GM12878 (cell line): ENCODE results near the gene IGSF23. TPM values are rescaled to one million over a fixed set of nuclear protein-coding genes. Genes with fewer than 3 reads are reported as not detected.
"Not testable (repeated sequence)": the region's sequence is repeated elsewhere in the genome, so short reads cannot be mapped to it uniquely, and the experiment has no call there.

Experiments used
- ATAC-seq: fragments of 200-7000 bp; cut with Tn5 transposase; 3 replicates; pipeline ENCODE4 v1.9.1; 2020; ENCODE audit warnings: mild to moderate bottlenecking, moderate library complexity
- BruUV-seq: library from RNA; stranded (reverse); fragments of 400-500 nt; replicated peaks from 2 replicates; lab custom pipeline; 2021; lab: Mats Ljungman, UMichigan
- CTCF ChIA-PET: fragments of 300-600 bp; sonication (Branson Sonifier 250); formaldehyde crosslinking; extraction: SDS; loops from one replicate; lab custom pipeline; 2021; ENCODE audit warnings: inconsistent platforms; lab: Yijun Ruan, JAX
- POLR2A ChIA-PET: fragments of 350-600 bp; formaldehyde crosslinking; extraction: SDS; loops from one replicate; lab custom pipeline; 2021; ENCODE audit warnings: inconsistent platforms; lab: Charles Lee
- RAD21 ChIA-PET: fragments of 300-600 bp; sonication (Branson Sonifier 250); formaldehyde crosslinking; loops from one replicate; lab custom pipeline; 2023; ENCODE audit warnings: antibody characterized with exemption; ENCODE audit not compliant: unreplicated experiment; lab: Charles Lee
- SMC1A ChIA-PET: fragments of 300-600 bp; sonication (Branson Sonifier 250); formaldehyde crosslinking; loops from one replicate; lab custom pipeline; 2023; ENCODE audit not compliant: unreplicated experiment, uncharacterized antibody; lab: Charles Lee
- DNase-seq: peaks from one replicate; pipeline ENCODE4 v3.0.0-alpha.2; 2011; ENCODE audit warnings: low read depth, low spot score
- FAIRE-seq: peaks from 3 replicates; lab custom pipeline; 2011; peaks lifted over from hg19 to GRCh38; lab: Jason Lieb, UNC
- H2AFZ ChIP-seq: 2 replicates; pipeline ENCODE4 v1.6.0; 2011; ENCODE audit warnings: low read depth, low read length, control low read depth; ENCODE audit not compliant: control insufficient read depth
- H3K27ac ChIP-seq: 2 replicates; pipeline ENCODE4 v1.5.1; 2011; ENCODE audit warnings: control low read depth; ENCODE audit not compliant: control insufficient read depth, insufficient read depth
- H3K27me3 ChIP-seq, 2 experiments: replicated peaks in 1 of 2; 2 replicates each; pipeline versions ENCODE4 v1.6.0 to v1.6.1; 2011; ENCODE audit warnings: low read length in 1 of 2; ENCODE audit not compliant: control insufficient read depth in 2 of 2, insufficient read depth in 2 of 2
- H3K36me3 ChIP-seq, 2 experiments: 2 replicates each; pipeline ENCODE4 v1.5.1; 2011; ENCODE audit warnings: low read length in 1 of 2; ENCODE audit not compliant: control insufficient read depth in 2 of 2, insufficient read depth in 2 of 2
- H3K4me1 ChIP-seq: 2 replicates; pipeline ENCODE4 v1.6.1; 2011; ENCODE audit warnings: mild to moderate bottlenecking, low read length, moderate library complexity, mixed read lengths; ENCODE audit not compliant: control insufficient read depth, insufficient read depth
- H3K4me2 ChIP-seq: 2 replicates; pipeline ENCODE4 v1.6.0; 2011; ENCODE audit warnings: control low read depth; ENCODE audit not compliant: control insufficient read depth, insufficient read depth
- H3K4me3 ChIP-seq: fragments of 200-600 bp; sonication (generic); 2 replicates; pipeline ENCODE4 v1.5.1; 2016
- H3K79me2 ChIP-seq: 2 replicates; pipeline ENCODE4 v1.6.0; 2011; ENCODE audit warnings: low read length; ENCODE audit not compliant: control insufficient read depth, insufficient read depth
- H3K9ac ChIP-seq: 2 replicates; pipeline ENCODE4 v1.8.0; 2011; ENCODE audit warnings: low read length, control low read depth, mixed read lengths; ENCODE audit not compliant: control insufficient read depth, insufficient read depth
- H3K9me3 ChIP-seq: replicated peaks from 3 replicates; pipeline ENCODE4 v1.5.1; 2011; ENCODE audit warnings: mild to moderate bottlenecking, low read length; ENCODE audit not compliant: control insufficient read depth, insufficient read depth
- H4K20me1 ChIP-seq: 2 replicates; pipeline ENCODE4 v1.6.0; 2011; ENCODE audit not compliant: control insufficient read depth, insufficient read depth
- BMI1 ChIP-seq: fragments of 450-650 bp; IDR thresholded peaks from 2 replicates; pipeline ENCODE4 v1.6.1; 2016; ENCODE audit warnings: mild to moderate bottlenecking, moderate library complexity, borderline replicate concordance
- MEF2B ChIP-seq: fragments of 450-650 bp; IDR thresholded peaks from 2 replicates; pipeline ENCODE4 v1.6.1; 2018; ENCODE audit warnings: mild to moderate bottlenecking, moderate library complexity; ENCODE audit not compliant: partially characterized antibody, poor library complexity, severe bottlenecking
- SREBF1 ChIP-seq: IDR thresholded peaks from 2 replicates; pipeline ENCODE4 v1.6.1; 2012; ENCODE audit warnings: mild to moderate bottlenecking, low read length
- WGBS: methylation state at CpG from one replicate; pipeline ENCODE4 v1.1.6; 2016; ENCODE audit warnings: low lambda C conversion rate; ENCODE audit not compliant: insufficient replicate concordance, insufficient coverage; ENCODE audit errors: missing lambda C conversion rate; 5-methylcytosine and 5-hydroxymethylcytosine counted together
- in situ Hi-C: fragments of 300-500 bp; cut with MboI; formaldehyde crosslinking; loops from 9 replicates; pipeline ENCODE4 v1.14.3; 2018; ENCODE audit warnings: mixed read lengths
- intact Hi-C: fragments of 100-400 bp; cut with micrococcal nuclease; formaldehyde crosslinking; loops from one replicate; pipeline ENCODE4 v1.14.2; 2022; ENCODE audit not compliant: unreplicated experiment
- polyA plus RNA-seq, 11 experiments: library from polyadenylated mRNA; depleted of rRNA in 4 of 11; unstranded in 6 of 11; stranded (reverse) in 5 of 11; fragments of >200 nt; fragmentation: Nextera tagmentation in 4 of 11; fragmentation: Illumina TruSeq in 1 of 11; extraction: Ambion mirVana in 4 of 11; extraction: Trizol in 1 of 11; gene quantifications; 1 replicate in 1 of 11; 2 replicates in 10 of 11; pipeline versions ENCODE4 v1.2.1 to v1.2.3, GENCODE V29; 2011 to 2016; ENCODE audit warnings: inconsistent platforms in 2 of 11, missing spikeins in 2 of 11, low read depth in 1 of 11
- total RNA-seq, 4 experiments: library from RNA; depleted of rRNA in 3 of 4; stranded (reverse); fragments of >200 nt in 3 of 4; fragmentation: Illumina TruSeq in 1 of 4; extraction: Trizol in 1 of 4; gene quantifications; 2 replicates each; pipeline versions ENCODE4 v1.2.1 to v1.2.3, GENCODE V29; 2013 to 2021
- TF ChIP-seq, protein P1 (sequence below): fragments of 450-650 bp; IDR thresholded peaks from 2 replicates; pipeline ENCODE4 v1.6.1; 2017; ENCODE audit warnings: mild to moderate bottlenecking, low read depth, inconsistent platforms; ENCODE audit not compliant: poor library complexity, severe bottlenecking

Gene IGSF23
- total and polyA plus RNA-seq, 10 of the 15 experiments (the other 5 are each of a cell fraction or from before 2014, with no cell fraction given) = not detected

DNA sequence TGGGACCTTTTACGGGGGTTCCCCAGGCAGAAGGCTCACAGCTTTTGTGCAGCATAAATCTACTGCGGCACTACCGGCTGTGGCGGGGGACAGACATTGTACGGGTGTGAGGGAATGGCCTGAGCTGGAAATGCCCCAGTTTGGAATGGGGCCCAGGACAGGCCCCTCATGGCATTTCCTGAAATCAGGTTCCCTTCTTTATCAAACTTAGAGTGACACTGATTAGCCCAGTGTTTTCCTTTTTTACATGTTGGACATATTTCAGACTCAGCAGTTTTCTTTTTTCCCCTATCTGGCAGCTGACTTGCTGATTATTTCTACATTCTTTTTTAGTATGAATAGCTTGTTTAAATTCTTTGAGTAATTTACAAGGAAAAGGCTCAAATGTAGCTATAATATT lies 20.7 kb downstream of the IGSF23 start:
- H3K9me3 ChIP-seq, BruUV-seq, H2AFZ ChIP-seq, H3K4me2 ChIP-seq, in situ Hi-C loops, H4K20me1 ChIP-seq, CTCF ChIA-PET, FAIRE-seq, H3K27ac ChIP-seq, SMC1A ChIA-PET, intact Hi-C loops, ATAC-seq, H3K4me3 ChIP-seq, DNase-seq, H3K4me1 ChIP-seq, H3K36me3 ChIP-seq, H3K9ac ChIP-seq, H3K79me2 ChIP-seq, RAD21 ChIA-PET, POLR2A ChIA-PET, H3K27me3 ChIP-seq: not testable (repeated sequence)
- WGBS = 69% methylated on average over 5 of the region's 5 CpGs

GRCh38 chr19:44634785-44635184 lies 21.4 kb downstream of the IGSF23 start:
- ATAC-seq (no peak), DNase-seq (no peak), FAIRE-seq (no peak)
- Histone ChIP-seq H2AFZ (no peak overlapping the region), H3K9me3 (no peaks in the 10 kb centered on the region), H3K27ac (no peak overlapping the region), H3K4me1 (no peaks in the 10 kb centered on the region), H3K4me3 (no peak overlapping the region), H3K27me3 (no peaks in the 10 kb centered on the region), H4K20me1 (no peaks in the 10 kb centered on the region), H3K36me3 (no peaks in the 10 kb centered on the region), H3K9ac (no peak overlapping the region), H3K4me2 (no peak overlapping the region), H3K79me2 (no peaks in the 10 kb centered on the region)
- ChIA-PET RAD21 (no interaction called here), SMC1A (no interaction called here), CTCF (interaction anchor here (1.2 kb wide), 1 partner anchor 22 kb away, joined by 5 read pairs; no protein-coding TSS in a partner anchor), POLR2A (no interaction called here)
- intact Hi-C loops (no loop called here), in situ Hi-C loops (no loop called here)
- 46% methylated on average over 2 of the region's 2 CpGs for WGBS
- no peak for TF ChIP-seq MEF2B
- no peak for TF ChIP-seq BMI1
- TF ChIP-seq, protein P1, sequence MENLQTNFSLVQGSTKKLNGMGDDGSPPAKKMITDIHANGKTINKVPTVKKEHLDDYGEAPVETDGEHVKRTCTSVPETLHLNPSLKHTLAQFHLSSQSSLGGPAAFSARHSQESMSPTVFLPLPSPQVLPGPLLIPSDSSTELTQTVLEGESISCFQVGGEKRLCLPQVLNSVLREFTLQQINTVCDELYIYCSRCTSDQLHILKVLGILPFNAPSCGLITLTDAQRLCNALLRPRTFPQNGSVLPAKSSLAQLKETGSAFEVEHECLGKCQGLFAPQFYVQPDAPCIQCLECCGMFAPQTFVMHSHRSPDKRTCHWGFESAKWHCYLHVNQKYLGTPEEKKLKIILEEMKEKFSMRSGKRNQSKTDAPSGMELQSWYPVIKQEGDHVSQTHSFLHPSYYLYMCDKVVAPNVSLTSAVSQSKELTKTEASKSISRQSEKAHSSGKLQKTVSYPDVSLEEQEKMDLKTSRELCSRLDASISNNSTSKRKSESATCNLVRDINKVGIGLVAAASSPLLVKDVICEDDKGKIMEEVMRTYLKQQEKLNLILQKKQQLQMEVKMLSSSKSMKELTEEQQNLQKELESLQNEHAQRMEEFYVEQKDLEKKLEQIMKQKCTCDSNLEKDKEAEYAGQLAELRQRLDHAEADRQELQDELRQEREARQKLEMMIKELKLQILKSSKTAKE = no peak
- no peak for TF ChIP-seq SREBF1
- BruUV-seq = no TSS peak
